GM18870 (cell line): ENCODE results near the gene MAGI1.
"Not testable (repeated sequence)": the region's sequence is repeated elsewhere in the genome, so short reads cannot be mapped to it uniquely, and the experiment has no call there.

Source experiments
- ATAC-seq: cut with Tn5 transposase; IDR thresholded peaks from one replicate; pipeline ENCODE4 v1.9.1; 2021; ENCODE audit warnings: moderate library complexity; ENCODE audit not compliant: unreplicated experiment

MAGI1 gene

DNA sequence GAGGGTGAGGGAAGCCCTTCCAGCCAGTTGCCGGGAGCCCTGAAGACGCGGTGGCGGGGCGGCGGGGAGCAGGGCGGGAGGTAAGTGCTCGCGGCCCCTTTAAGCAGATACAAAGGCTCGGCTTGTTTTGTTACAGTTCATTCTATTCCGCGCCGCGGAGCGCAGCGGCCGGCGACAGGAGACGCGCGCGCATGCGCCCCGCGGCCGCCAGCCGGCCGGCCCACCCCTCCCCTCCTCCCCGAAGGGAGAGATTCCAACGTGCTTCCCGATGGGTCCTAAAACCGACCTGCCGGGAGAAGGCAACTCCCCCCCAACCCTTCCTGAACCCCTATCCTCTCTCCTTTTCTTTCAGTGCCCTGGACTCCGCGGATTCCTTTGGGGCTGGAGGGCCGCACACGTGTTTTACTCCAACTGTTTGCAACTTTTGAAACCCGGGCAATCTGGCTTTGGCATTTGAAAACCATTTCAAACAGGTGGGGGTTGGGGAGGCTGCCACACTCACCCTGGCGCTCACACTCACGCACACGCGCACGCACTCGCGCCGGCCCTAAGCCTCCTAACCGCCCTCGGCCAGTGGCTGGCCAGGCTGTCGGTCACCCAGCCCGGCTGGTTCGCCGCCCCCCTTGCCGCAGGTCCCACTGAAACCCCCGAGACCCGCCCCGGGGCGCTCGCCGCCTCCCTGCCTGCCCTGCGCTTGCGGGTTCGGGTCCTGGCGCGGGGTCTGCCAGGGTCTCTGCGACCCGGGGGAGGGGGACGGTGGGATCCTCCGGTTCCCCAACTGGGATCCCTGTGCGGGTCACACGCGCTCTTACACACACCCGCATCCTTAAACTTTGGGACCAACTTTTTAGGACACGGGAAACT, at the start of gene MAGI1:
Gene MAGI1, minus strand, starts transcription at position 193 of the 864 bp plus-strand sequence. CDS start 610 bp downstream, outside the sequence.
- ATAC-seq, result no peak

DNA sequence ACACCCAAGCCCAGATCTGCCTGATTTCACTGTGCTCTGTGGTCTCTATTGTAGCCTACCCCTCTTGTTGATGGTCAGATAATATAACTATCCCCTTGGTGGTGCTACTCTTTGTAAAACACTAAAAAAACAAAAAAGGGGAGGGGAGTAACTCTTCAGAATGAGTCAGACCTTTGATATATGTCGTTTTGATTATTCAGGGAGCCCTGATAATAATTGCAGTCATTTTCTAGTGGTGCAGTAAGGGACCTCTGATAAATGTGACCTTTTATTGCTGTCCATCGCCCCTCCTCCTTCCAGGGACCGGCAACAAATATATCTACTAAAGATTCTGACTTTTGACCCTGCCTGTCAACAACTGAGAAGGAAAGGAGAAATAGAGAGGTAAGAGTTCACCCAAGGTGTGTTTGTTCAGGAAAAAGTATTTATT, 45.1 kb upstream of the MAGI1 start:
- ATAC-seq, result no peak

DNA sequence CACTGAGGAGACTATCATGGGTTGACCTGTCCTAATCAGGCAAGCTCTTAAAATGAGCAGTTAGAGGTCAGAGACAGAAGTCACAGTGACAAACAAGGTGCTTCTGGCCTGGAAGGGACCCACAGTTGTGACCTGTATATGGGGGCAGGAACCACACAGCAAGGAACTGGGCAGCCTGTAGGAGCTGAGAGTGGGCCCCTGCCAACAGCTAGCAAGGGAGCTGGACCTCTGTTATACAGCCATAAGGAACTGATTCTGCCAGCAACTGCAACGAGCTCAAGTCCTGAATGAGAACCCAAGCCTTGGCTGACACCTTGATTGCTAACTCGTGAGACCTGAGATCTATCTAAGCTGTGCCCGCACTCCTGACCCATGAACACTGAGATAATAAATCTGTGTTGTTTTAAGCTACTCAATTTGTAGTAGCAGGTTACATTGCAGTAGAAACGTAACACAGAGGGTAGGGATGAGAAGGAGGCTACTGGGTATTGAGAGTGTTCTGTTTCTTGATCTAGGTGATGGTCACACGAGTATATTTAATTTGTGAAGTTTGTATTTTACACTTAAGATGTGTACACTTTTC, 44.5 kb upstream of the MAGI1 start:
- ATAC-seq, result no peak

DNA sequence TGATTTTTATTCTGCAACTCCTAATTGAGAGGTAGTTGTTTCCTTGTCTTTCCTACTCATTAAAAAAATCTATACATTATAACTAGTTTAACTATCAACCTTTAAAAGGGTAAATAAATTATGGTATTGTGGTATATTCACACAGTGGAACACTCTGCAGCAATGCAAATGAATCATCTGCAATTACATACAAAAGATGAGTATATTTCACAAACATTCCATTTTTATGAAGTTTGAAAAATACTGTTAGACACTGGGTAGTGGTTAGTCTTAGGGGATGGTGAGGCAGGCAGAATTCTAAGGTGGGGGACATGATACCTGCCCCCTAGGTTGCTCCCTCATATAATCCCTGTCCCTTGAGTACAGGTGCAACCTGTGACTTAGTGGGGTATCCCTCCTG, 44.0 kb upstream of the MAGI1 start:
- ATAC-seq, result no peak

DNA sequence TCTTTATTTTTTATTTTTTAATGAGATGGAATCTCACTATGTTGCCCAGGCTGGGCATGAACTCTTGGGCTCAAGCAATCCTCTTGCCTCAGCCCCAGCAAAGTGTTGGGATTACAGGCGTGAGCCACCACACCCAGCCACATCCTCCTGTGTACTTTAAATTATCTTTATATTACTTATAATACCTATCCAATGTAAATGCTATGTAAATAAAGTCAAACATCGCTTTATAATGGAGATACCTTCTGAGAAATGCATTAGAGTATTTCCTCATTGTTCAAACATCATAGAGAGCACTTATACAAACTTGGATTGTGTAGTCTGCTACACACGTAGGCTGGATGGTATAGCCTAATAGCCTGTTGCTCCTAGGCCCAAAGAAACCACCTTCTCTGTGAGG, 41.4 kb upstream of the MAGI1 start:
- ATAC-seq, result no peak

DNA sequence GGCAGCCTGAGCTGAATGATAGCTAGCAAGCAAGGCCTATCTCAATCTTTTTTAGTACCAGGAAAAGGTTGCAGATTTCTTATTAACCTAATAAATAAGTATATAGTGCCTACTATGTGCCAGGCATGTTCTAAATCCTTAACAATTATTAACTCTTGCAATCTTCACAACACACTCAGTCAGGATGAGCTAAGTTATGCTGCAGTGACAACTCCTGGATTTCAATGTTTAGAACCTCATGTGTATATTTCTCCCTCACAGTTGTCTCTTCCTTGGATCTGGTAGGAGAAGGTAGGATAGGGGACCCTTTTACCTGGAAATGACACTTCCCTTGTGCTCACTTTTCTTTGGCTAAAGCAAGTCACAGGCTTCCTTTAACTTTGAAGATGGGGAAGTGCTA, 39.3 kb upstream of the MAGI1 start:
- no peak for ATAC-seq

DNA sequence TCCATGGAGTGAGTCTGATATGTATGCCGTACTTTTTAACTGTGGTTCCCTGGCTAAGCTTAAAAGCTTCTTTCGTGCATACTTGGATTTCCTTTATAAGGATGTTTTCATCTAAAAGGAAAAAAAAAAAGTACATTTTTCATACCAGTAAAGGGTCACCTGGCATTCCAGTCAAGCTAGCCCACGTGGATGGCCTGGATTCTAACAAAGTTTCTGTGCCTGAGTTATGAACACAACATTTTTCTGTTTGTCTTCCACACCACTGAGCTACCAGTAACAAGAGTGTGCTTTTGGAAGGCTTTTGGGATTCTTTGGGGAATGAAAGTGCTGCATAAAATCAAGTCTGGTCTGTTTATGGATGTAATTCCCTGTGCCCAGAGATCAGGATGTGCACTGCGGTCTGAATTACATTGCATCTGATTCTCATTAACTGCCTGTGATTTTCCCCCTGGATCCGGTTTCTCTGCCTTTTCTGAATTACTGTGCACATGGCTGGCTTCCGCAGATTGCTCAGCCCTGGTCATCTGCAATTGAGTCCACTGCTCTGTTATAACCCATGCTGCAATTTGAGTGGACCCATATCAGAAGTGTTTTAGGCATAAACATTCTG, 38.2 kb upstream of the MAGI1 start:
- ATAC-seq, result no peak

DNA sequence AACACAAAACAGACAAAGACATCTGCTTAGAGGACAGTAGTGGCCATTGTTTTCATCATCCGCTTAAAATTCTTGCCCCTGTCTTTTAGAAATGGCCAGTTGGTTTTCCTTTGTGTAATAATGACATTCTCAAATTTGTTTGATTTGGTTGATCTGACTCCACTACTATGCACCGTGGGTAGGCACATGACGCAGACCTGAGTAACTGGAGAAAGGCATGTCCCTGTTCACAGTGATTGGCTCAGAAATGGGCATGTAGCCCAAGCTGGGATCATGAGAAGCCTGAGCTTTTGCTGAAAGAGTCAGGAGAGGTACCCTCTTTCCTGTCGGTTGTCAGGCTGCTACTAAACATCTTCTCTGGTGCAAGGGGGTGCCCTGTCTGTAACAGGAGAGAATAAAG, 36.6 kb upstream of the MAGI1 start:
- no peak for ATAC-seq

DNA sequence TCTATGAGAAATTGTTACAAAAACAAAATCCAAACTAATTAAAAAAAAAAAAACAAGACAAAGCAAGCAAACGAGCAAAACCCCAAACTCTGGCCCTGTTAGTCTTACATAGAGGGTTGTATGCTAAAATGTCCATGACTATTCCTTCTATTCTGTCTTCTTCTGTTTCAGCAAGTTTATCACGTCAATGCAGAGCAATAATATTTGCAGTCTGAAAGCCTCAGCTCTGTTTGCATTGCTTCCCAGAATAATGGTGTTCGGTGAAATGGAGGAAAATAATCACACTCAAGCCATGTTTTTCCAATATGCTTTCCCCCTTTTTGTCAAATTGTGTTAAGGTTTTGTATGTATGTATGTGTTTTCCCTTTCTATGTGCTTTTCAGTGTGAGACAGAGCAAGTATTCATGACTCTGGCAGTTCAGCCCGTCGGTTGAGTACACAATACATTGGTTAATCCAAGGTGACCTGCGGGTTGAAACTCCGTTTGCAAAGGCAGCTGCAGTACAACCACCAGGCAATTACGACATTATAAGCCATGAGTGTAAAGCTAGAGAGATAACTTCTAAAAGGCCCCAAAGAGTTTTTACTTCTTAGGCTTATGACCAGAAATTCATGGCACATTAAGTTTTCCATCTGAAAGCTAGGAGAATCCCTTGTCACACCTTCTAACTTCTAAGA, 34.9 kb upstream of the MAGI1 start:
- ATAC-seq, result no peak

DNA sequence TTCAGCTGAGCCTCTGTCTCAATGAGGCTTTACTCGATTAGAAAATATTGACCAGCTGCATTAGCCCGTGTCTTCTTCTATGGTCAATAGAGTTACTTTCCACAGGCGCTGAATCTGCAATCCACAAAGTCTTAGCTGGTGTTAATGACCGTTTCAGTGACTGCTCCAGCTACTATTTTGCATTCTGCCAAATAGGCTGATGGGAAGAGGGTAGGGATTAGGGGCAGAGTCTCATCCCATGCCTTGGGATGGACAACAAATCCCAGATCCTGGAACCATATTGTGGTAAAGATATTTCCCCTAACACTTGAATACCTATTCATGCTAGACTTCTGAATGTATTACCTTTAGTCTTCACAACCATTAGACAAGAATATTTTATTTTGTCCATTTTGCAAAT, 29.5 kb upstream of the MAGI1 start:
- no peak for ATAC-seq

DNA sequence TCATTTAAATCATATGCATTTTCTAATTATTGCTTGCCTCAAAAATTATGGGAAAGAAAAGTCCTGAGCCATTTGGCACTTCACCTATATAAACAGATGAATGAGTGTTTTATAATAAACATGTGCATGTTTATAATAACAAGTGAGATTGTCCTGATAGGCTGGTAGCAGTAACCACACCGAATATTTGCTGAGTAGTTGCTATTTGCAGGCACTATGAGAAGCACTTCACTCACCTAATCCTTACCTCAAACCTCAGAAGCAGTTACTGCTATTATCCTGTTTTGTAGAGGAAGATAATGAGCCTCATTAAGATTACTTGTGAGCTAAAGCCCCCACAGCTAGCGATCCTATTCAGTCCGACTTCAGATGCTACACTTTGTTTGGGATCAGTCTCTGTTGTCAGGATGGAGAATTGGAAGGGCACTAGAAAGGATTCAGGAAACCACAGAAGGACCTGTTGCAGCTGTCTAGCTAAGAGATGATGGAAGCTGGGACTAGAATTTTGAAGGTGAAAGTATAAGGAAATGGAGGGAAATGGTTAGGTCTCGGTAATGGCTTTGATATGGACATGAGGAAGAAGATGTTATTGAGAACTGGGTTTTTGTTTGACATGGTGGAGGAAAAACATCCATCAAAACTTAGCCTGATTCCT, 28.4 kb upstream of the MAGI1 start:
- no peak for ATAC-seq

DNA sequence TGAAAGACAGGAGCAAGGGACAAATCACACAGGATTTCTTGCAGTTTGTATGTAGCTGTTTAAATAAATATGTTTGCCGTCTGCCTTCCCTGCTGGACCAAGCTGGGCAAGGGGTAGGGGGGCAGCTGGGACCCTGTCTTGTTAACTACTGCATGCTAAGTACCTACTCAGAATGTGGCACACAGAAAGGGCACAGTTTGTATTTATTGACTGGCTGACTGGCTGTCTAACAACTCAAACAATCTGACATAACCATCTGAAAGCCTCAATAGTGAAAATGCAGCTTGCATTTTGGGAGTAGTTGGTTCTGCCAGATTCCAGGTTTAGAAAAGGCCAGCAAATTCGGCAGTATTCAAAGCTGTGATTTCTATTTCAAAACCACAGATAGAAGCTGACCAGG, 16.6 kb upstream of the MAGI1 start:
- ATAC-seq, result no peak

DNA sequence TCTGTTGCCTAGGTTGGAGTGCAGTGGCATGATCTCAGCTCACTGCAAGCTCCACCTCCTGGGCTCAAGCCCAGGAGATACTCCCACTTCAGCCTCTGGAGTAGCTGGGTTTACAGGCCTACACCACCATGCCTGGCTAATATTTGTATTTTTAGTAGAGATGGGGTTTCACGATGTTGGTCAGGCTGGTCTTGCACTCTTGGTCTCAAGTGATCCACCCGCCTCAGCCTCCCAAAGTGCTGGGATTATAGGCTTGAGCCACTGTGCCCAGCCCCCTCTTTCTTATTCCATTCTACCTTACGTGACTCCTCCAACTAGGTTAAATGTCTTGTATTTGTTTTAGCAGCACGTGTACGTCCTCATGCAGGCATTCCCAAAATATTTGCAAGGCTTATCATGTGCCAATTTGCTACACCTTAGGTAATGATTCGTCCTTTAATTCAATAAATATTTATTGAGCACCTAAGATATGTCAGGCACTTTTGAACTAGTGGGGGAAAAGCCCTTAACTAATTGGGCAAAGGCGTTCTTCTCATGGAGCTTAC, 14.9 kb upstream of the MAGI1 start:
- no peak for ATAC-seq

DNA sequence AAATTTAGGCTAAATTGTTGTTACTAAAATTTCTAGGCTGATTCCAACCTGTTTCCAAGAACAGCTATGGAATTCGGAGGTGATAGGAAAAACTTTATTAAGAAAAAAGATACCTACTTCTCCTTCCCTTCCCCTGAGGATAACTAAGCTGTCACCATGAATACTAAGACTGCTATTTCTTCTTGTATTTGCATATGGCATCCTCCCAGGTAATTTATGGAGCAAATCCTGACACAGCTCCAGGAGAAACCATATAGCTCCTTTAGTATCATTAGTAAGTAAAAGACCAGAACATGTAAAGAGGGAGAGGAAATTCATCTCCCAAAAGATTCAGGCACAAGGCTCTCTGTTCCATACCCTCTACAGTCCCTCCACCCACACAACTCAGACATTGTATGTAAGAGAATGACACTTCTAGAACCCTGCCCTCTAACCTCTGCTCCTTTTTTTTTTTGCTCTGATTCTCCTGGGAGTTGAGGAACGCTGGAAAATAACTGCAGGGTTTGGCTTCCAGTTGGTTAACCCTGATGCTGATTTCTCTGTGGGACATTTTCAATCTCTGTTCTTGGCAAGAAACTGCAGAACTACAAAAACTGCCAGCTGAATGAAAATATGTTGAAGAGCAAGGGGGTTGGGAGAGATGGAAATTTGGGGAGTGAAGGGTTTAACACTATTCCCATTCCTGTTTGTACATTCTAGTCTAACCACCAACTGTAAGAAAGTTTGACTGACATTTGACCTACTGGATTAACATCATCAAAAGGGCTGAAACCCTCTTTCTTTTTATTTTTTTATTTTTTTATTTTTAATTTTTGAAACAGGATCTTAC, 14.2 kb upstream of the MAGI1 start:
- no peak for ATAC-seq

DNA sequence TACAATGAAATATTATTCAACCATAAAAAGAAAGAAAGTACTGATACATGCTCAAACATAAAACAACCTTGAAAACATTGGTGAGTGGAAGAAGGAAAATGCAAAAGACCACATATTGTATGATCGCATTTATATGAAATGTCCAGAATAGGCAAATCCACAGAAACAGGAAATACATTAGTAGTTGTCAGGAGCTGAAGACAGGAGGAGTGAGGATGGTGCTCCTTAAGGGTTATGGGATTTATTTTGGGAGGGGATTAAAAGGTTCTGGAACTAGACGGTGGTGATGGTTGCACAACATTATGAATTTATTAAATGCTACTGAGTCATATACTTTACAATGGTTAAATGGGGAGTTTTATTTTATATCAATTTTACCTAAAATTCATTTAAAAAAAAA, 12.1 kb upstream of the MAGI1 start:
- no peak for ATAC-seq

DNA sequence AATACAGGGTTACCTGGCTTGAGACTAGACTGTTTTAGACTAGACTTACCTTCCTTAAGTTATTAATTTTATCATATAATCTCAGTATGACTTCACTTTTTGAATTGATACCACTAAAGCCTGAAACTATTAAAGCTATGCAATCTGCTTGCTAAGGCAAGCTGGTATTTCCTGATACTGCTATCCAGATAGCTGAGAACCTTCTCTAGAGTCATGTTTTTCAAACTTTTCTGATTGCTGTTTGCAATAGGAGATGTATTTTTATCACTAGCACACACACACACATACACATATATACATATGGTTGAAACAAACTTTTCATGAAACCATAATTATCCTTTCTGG, 9.3 kb upstream of the MAGI1 start:
- ATAC-seq, result no peak

DNA sequence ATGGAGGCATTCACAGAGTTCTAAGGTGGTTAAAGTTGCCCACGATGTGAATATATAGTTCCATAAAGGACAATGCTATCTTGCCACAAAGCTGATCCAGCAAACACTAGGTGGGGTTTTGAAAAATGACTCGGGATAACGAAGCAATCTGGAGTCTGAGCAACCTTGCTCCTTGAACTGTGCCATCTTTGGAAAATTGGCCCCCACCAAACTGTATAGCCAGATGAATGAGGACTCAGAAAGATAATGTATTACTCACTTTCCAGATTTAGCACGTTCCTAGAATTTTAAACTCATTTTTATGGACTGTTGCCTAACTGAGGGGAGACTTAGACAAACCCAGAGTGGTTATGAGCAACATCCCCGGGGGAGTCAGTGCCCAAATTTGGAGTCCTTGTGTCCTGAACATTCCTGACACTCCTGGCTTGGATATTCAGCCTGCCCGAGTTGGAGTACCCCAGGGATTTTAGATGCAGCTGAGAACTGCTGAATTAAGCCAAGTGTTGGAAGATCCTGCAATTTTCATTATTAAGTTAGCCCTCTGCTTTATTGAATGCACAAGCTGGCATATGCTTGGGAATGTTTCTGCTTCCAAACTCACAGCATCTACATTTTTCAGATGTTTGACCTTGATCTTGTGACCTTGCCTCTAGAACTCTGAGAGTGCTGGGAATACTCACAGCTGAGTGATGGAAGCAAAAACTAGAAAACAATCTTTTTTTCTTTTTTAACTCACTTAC, 8.8 kb upstream of the MAGI1 start:
- ATAC-seq, result no peak

DNA sequence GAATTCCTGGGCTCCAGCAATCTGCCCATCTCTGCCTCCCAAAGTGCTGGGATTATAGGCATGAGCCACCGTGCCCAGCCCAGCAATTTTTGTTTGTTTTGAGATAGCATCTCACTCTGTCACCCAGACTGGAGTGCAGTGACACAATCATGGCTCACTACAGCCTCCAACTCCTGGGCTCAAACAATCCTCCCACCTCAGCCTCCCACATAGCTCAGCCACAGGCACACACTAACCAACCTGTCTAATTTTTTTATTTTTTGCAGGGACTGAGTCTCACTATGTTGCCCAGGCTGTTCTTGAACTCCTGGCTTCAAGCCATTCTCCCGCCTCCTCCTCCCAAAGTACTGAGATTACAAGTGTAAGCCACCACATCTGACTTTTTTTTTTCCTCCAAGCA, 7.6 kb upstream of the MAGI1 start:
- ATAC-seq, result not testable (repeated sequence)

DNA sequence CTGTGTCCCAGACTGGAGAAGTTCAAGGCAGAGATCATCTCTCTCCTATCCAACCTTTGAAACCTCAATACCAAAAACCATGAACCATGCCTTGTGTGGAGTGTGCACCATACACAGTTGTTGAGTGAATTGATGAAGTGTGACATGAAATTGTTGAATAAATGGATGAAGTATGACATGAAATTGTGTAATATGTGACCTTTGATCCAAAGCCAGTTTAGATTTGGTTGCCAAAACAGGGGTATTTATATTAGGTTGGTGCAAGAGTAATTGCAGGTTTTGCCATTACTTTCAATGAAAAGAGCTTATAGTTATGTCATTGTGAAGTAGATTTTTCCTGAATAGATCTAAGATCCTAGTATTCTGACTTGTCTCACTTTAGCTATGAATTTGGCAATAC, 3.1 kb upstream of the MAGI1 start:
- no peak for ATAC-seq
